Measurements from ENCODE around the gene LAMTOR4.

The LAMTOR4 gene

DNA sequence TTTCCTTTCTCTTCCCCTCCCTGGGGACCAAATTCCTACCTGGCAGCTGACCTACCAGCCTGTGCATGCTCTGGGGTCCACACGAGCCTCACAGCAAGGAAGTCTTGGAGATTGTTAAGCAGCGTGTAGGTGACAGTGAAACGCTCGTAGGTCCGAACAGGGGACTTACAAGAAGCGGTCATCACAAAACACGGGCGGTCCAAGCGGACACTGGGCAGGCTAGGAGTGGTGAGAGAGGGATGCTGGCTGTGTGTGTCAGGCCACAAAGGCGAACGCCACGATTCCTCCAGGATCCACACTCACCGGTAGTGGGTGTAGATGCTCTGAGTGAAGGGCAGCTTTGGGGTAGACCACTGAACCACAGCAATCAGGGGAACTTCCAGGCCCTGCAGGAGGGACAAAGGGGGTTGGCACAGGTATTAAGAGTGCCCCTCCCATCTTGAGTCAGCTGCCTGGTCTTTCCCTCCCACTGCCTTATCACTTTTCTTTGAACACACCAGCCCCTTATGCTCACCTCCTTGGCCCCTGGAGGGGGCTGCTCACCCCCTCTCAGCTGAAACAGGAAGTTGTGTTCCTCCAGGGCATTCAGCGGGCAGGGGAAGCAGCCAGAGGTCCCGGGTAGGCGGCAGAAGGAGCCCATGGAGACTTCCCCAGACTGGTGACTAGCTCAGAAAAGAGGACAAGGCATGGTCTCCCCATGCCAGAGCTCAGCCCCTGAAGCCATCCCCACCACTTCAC, 7.8 kb downstream of the LAMTOR4 start:
- peak overlapping the region; percentile 85 for H3K27ac Mint-ChIP-seq
- peak overlapping the region; percentile 91 for H3K4me3 Mint-ChIP-seq
- peaks cover 5% of the 10 kb centered on the region for H3K36me3 Mint-ChIP-seq
- no peaks in the 10 kb centered on the region for H3K27me3 Mint-ChIP-seq
- peaks cover 55% of the 10 kb centered on the region for H3K4me1 Mint-ChIP-seq
- H3K9me3 Mint-ChIP-seq = no peaks in the 10 kb centered on the region

DNA sequence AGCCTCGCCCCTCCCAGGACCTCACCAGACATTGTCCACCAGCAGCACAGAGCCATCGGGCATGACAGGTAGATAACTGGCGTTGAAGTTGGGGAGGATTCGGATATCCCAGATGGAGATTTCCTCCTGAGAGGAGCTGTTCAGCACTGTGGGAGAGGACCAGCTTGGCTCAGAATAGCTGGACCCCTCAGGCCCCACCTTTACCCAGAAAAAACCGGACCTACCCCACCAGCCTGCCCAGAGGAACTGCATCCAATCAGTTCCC, 8.3 kb downstream of the LAMTOR4 start:
- Mint-ChIP-seq H3K4me1 (peaks cover 56% of the 10 kb centered on the region), H3K27ac (peak overlapping the region; percentile 85), H3K27me3 (no peaks in the 10 kb centered on the region), H3K4me3 (peak overlapping the region; percentile 91), H3K36me3 (peaks cover 5% of the 10 kb centered on the region), H3K9me3 (no peaks in the 10 kb centered on the region)

DNA sequence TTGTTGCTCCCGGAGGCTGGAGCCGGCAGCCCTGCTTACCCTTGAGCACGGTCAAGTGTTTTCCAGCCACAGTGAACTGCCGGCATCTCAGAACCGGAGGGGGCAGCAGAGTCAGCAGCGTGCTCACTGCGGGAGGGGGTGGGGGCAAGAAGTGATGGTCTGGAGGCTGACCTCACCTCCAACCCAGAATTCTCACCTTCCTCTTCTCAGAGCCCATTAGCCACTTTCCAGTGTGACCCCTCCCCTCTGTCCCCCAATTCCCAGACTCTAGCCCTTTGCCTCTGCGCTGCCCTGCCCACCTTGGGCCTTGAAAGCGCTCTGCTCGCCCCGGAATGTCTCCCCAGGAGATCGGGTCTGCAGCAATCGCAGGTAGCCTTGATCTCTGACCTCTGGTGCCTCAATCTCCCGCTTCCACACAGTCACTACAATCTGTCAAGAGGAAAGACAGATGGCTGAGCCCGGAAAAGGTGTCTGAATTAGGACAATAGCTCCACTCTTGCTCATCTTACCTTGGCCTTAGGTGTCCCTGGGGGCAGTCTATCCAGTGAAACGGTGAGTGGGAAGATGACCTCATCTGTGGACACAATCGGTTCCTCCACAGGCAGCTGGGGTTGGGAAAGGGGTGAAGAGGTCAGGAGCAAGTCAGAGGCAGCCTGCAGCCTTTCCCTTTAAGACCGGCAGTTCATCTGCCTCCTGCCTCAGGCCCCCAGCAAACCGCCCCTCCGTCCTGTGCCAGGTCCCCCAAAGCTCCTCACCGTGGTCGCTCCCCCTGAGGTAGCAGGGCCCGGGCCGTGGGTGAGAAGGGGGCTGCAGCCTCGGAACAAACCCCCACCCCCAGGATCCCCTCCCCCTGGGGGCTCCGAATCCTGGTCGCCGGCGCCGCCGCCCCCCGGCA, 8.9 kb downstream of the LAMTOR4 start:
- peaks cover 5% of the 10 kb centered on the region for H3K36me3 Mint-ChIP-seq
- peaks cover 53% of the 10 kb centered on the region for H3K4me1 Mint-ChIP-seq
- H3K27ac Mint-ChIP-seq = peak overlapping the region; percentile 85
- H3K27me3 Mint-ChIP-seq = no peaks in the 10 kb centered on the region
- H3K9me3 Mint-ChIP-seq = no peaks in the 10 kb centered on the region
- peak overlapping the region; percentile 91 for H3K4me3 Mint-ChIP-seq

DNA sequence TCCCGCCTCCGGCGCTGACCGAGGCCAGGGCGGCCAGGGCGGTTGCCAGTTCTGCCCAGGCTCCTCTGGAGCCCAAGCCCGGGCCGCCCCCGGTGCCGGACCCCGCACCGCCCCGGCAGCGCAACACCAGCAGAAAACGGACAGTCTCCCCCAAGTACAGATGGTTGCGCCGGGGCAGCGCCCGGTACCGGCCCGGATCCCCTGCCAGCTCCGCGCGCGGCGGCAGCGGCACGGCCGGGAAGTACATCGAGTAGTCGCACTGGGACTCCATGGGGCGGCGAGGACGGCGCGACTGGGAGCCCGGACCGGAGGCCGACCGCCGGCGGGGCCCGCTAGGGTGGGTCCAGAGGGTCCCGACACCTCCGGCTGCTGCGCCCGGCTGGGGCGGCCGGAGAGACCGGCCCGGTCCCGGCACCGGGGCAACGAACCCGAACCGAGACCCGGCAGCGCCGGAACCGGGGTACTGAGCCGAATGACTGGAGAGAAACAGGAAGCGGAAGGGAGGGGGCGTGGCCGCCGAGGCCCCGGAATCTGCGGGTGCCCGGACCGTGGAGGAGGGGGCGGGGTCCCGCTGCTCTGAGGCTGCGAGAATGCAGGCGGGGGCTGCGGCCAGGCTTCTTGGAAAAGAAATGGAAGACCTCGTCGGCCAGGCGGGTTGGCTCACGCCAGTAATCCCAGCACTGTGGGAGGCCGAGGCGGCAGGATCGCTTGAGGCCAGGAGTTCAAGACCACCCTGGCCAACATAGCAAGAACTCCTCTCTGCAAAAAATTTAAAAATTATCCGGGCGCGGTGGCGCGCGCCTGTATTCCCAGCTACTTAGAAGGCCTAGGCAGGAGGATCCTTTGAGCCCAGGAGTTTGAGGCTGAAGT, 9.7 kb downstream of the LAMTOR4 start, which contains the start of gene TRAPPC14:
Gene TRAPPC14, minus strand, starts transcription at position 495 of the 870 bp plus-strand sequence. Its CDS starts 224 bp downstream, at position 271.
- Mint-ChIP-seq H3K4me1 (peaks cover 60% of the 10 kb centered on the region), H3K4me3 (peak within 1 kb of the TSS; percentile 91), H3K27ac (peak within 1 kb of the TSS; percentile 88), H3K9me3 (no peaks in the 10 kb centered on the region), H3K36me3 (peaks cover 3% of the 10 kb centered on the region), H3K27me3 (no peaks in the 10 kb centered on the region)

DNA sequence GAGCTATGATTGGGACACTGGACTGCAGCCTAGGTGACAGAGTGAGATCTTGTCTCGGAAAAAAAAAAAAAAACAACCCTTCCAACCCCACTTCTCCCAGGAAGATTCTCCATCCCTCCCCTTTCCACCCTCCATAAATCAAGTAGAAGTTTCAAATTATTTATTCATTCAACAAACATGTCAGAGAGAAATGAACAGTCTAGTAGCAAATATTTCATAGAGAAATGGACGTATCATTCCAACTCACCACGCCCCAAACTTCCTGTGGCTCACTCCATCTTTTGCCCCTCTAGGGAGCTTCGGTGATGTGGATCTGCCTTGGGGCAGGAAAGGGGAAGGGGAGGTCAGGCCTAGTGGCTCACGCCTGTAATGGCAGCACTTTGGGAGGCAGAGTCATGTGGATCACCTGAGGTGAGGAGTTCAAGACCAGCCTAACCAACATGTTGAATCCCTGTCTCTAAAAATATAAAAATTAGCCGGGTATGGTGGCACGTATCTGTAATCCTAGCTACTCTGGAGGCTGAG, 10.4 kb downstream of the LAMTOR4 start:
- Mint-ChIP-seq H3K9me3 (no peaks in the 10 kb centered on the region), H3K4me3 (peak overlapping the region; percentile 82), H3K27me3 (no peaks in the 10 kb centered on the region), H3K4me1 (peaks cover 63% of the 10 kb centered on the region), H3K36me3 (peaks cover 3% of the 10 kb centered on the region), H3K27ac (peak overlapping the region; percentile 88)

DNA sequence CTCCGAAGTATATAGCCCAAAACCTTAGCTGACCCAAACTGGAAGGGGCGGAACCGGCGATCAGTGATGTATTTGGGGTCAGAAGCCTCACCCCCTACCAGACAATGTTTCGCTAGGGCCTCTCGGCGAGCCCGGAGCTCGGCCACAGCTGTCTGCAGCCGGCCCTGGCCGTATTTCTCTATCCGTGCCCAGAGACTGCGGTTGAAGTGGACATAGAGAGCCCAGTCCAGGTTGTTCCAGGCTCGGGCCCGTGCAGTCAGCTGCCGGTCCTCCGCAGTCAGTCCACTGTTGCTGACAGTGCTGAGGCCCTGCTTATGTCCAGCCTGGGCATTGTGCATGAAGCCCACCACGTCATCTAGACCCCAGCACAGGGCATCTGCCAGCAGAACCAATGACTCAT, 11.3 kb downstream of the LAMTOR4 start:
- Mint-ChIP-seq H3K9me3 (no peaks in the 10 kb centered on the region), H3K27me3 (no peaks in the 10 kb centered on the region), H3K4me3 (peak overlapping the region; percentile 7), H3K36me3 (peaks cover 3% of the 10 kb centered on the region), H3K4me1 (peaks cover 69% of the 10 kb centered on the region), H3K27ac (peak overlapping the region; percentile 17)

DNA sequence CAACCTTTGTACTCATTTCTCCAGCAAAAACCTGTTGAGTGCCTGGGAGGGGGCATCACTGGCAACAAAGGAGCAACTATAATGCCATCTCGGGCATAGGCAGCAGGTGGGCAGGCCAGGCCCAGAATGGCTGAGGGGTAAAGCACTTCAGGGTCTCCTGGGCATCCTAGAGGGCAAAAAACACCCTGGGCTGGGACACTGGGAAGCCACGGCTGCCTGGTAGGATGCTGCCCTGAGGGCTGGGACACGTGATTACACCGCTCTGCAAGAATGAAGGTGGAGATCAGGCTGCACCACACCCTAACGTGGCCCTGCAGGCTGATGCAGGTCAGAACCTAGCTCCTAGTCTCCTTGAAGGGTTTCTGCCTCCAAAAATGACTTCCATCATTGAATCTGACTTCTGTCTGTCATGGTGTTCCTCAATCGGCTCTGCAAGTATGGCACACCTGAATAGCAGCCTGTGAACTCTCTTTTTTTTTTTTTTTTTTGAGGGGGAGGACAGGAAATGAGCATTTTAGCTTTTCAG, 14.4 kb downstream of the LAMTOR4 start:
- peak overlapping the region; percentile 77 for H3K27ac Mint-ChIP-seq
- H3K9me3 Mint-ChIP-seq = no peaks in the 10 kb centered on the region
- H3K4me3 Mint-ChIP-seq = peak overlapping the region; percentile 42
- no peaks in the 10 kb centered on the region for H3K36me3 Mint-ChIP-seq
- H3K27me3 Mint-ChIP-seq = no peaks in the 10 kb centered on the region
- H3K4me1 Mint-ChIP-seq = peaks cover 77% of the 10 kb centered on the region

DNA sequence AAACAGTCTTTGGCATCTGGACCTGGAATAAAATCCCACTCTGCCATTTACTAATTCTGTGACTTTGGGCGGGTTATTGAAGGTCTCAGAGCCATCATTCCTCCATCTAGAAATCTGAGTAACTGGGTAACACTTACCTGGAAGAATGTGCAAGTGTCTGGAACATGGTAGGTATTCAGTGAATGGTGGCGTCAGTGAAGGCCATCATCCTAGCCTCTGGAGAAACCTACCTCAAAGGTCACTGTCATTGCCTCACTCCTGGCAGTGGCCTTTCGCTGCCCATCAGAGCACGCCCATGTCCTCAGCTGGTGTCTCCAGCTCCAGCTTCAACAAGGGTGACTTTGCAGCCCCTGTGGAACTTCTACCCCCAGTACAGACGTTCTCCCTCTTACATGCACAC, 15.2 kb downstream of the LAMTOR4 start:
- peak overlapping the region; percentile 54 for H3K4me3 Mint-ChIP-seq
- peaks cover 83% of the 10 kb centered on the region for H3K4me1 Mint-ChIP-seq

DNA sequence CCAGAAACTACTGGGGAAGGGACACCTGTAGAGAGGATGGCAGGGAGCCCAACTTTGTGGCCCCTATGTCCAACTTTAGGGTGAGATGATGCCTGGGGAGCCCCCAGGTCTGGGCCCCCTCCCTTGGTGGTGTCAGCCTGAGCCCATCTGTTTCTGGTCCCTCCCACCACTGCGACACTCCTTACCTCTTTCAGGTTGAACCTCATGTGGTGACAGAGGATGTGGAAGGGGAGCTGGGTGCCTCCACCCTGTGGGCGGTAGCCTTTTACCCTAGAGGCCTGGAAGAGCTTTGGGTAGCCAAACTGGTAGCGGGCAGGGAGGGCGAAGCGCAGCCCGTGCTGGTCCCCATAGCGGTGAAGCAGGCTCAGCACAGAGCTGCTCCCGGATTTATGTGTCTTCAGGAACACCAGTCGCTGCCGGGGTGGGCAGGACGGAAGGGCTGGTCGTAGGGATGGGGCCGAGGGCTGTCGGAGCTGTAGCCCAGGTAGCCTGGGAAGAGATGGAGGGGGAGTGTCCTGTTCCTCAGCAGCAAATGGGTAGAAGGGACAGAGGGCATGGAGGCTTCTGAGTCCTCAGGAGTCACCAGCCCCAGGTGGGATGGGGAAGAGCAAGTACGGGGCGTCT, 17.7 kb downstream of the LAMTOR4 start:
- Mint-ChIP-seq H3K9me3 (no peaks in the 10 kb centered on the region), H3K36me3 (no peaks in the 10 kb centered on the region), H3K4me1 (peaks cover 90% of the 10 kb centered on the region), H3K27ac (peak overlapping the region; percentile 94), H3K4me3 (peak overlapping the region; percentile 87), H3K27me3 (no peaks in the 10 kb centered on the region)

More for the DNA sequence above, 15.2 kb downstream of the LAMTOR4 start:
- Mint-ChIP-seq H3K27ac (peak overlapping the region; percentile 65), H3K27me3 (no peaks in the 10 kb centered on the region), H3K9me3 (no peaks in the 10 kb centered on the region), H3K36me3 (no peaks in the 10 kb centered on the region)

DNA sequence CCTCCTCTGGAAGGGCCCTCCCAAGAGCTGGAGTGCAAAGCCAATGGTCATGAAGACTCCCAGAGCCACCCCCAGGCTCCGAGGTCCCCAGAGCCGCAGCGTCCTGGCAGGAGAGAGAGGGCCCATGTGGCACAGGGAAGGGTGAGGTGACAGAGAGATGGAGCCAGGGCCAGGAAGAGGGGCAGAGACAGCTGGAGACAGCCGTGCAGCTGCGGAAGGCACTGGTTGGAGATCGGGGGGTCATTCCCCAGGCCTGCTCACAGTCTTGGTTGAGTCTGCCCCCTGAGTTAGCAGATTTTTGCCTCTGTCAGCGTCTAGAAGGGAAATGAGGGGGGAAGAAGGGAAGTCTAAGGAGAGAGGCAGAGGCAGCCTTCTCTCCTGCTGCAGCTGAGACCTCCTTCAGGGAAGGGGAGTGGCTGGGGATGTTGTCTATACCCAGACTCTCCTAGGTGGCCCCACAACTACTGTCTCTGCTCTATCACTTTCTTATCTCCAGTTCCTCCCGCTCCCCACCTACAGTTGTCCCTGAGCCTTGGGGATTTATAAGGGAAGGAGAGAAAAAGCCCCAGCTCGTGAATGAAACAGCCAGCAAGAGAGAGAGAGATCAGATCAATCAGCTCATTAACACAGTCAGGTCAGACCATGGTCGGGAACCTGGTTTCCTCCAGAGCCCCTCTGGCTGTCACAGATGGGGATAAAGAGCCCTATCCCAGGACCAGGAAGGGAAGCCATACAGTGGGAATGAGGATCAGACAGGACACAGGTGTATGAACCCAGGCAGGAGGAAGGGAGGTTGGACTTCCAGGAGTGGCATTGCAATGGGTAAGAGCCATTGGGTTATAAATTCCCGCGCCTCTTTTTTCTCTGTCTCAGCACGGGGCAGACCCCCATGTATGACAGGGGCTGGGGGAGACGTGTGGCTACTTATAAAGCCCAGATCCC, 18.5 kb downstream of the LAMTOR4 start:
- H3K36me3 Mint-ChIP-seq = no peaks in the 10 kb centered on the region
- peaks cover 88% of the 10 kb centered on the region for H3K4me1 Mint-ChIP-seq
- peak overlapping the region; percentile 94 for H3K27ac Mint-ChIP-seq
- H3K9me3 Mint-ChIP-seq = no peaks in the 10 kb centered on the region
- H3K4me3 Mint-ChIP-seq = peak overlapping the region; percentile 87
- H3K27me3 Mint-ChIP-seq = no peaks in the 10 kb centered on the region

DNA sequence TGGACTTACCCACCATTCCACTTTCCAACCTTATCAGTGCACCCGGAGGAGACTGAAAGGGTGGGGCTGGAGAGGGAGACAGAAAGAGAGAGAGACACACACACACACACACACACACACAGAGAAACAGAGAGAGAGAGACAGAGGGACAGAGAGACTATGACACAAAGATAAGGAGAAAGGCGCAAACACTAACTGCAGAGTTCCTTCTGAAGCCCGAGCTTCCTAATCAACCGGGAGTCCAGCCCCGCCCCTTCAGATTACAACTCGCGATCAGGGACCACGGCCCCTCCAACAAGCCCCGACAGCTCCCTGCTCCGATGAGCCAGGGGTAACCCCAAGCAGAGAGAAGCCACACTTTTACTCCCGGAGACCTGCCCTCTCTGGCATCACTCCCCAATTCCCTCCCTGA, 19.2 kb downstream of the LAMTOR4 start:
- Mint-ChIP-seq H3K36me3 (no peaks in the 10 kb centered on the region), H3K27ac (peak overlapping the region; percentile 89), H3K4me3 (peak overlapping the region; percentile 87), H3K27me3 (no peaks in the 10 kb centered on the region), H3K4me1 (peaks cover 82% of the 10 kb centered on the region), H3K9me3 (no peaks in the 10 kb centered on the region)

DNA sequence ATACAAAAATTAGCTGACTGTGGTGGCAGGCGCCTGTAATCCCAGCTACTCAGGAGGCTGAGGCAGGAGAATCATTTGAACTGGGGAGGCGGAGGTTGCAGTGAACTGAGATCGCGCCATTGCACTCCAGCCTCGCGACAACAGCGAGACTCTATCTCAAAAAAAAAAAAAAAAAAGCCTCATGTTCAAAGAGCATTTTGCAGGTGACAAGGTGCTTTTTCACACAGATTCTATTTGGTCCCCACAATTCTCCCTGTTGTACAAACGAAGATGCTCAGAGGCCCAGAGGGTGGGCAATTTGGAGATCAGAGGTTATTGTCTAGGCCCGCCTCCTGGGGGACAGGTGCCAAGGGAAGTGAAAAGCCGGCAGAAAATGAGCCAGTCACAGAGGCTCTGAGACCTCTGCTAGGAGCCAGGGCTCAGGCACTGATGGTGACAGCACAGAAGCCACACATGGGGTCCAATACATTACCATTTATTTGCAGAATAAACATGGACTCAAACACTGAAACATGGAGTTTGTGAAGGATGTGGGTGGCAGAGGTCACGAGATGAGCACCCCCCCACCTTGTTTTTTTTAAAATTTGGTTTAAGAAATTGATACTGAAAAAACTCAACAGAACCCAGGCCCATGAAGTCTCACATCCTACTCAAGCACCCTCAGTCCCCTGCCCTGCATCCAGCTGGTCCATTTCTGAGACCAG, 20.6 kb downstream of the LAMTOR4 start:
- Mint-ChIP-seq H3K36me3 (no peaks in the 10 kb centered on the region), H3K27me3 (no peaks in the 10 kb centered on the region), H3K27ac (peak overlapping the region; percentile 65), H3K9me3 (no peaks in the 10 kb centered on the region), H3K4me1 (peaks cover 72% of the 10 kb centered on the region), H3K4me3 (peak overlapping the region; percentile 87)

DNA sequence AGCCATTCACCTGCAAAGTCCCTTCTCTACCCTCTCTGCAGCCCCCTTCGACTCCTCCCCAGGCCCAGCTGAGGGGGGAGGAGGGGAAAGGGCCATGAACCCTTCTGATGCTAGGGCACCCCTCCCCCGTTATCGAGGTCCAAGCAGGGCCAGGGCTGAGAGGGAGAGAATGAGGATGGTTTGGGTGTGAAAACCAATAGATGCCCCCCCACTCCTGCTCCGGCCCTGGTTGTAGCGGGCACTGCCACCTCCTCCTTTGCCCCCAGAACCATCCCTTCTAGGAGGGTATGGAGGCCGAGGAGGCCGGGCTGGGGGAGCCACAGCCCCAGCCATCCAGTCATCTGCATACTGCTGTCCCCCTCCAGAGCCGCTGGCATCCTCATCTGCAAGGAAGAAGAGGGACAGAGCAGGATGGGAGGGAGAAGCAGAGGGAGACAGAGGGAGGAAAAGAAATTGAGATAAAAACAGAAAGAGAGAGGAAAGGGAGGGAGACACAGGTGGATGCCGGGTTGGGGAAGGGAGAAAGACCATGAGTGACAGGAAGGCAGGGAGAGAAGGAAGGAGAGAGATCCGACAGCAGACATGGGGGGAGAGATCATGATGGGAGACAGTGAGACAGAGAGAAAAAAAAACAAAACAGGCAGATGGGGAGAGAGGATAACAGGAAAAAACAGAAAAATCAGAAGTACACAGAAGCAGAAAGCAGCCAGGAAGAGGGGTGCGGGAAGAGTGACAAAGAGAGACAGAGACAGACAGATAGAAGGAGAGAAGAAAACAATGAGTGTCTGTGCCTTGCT, 21.6 kb downstream of the LAMTOR4 start:
- H3K9me3 Mint-ChIP-seq = no peaks in the 10 kb centered on the region

More for the DNA sequence above, 21.6 kb downstream of the LAMTOR4 start:
- Mint-ChIP-seq H3K27me3 (no peaks in the 10 kb centered on the region), H3K27ac (peak overlapping the region; percentile 90), H3K4me3 (peak overlapping the region; percentile 85), H3K36me3 (no peaks in the 10 kb centered on the region), H3K4me1 (peaks cover 70% of the 10 kb centered on the region)
